AG04450 (cell line): Measurements from ENCODE around the gene SETD6. TPM values are rescaled to one million over a fixed set of nuclear protein-coding genes. Genes with fewer than 3 reads are reported as not detected.

Experiments
- CTCF ChIA-PET: fragments of 300-600, 350-600 bp; formaldehyde crosslinking; extraction: SDS; loops from one replicate; lab custom pipeline; 2022; ENCODE audit warnings: antibody characterized with exemption, inconsistent platforms; lab: Charles Lee
- POLR2A ChIA-PET: fragments of 350-600 bp; formaldehyde crosslinking; extraction: SDS; loops from one replicate; lab custom pipeline; 2021; ENCODE audit warnings: antibody characterized with exemption, inconsistent platforms; lab: Yijun Ruan, JAX
- DNase-seq: peaks from one replicate; pipeline ENCODE4 v3.0.0-alpha.2; 2011; ENCODE audit warnings: low read depth, low spot score
- H3K27ac ChIP-seq: one replicate; pipeline ENCODE4 v1.5.1; 2012; ENCODE audit warnings: low read depth, low read length, control low read depth
- H3K27me3 ChIP-seq: one replicate; pipeline ENCODE4 v1.6.0; 2012; ENCODE audit warnings: low read length; ENCODE audit not compliant: control insufficient read depth, insufficient read depth
- H3K4me3 ChIP-seq: 2 replicates; pipeline ENCODE4 v1.5.1; 2011; ENCODE audit warnings: mild to moderate bottlenecking, low read depth, low read length, control low read depth
- H3K9me3 ChIP-seq: 2 replicates; pipeline ENCODE4 v1.5.1; 2012; ENCODE audit warnings: low read length; ENCODE audit not compliant: control insufficient read depth, insufficient read depth
- polyA minus RNA-seq: library from RNA; depleted of rRNA, polyadenylated mRNA; stranded (reverse); fragments of >200 nt; gene quantifications from 2 replicates; pipeline ENCODE4 v1.2.3, GENCODE V29; 2011; rRNA and poly(A)+ RNA removed
- polyA plus RNA-seq: library from polyadenylated mRNA; depleted of rRNA; stranded (reverse); fragments of >200 nt; gene quantifications from 2 replicates; pipeline ENCODE4 v1.2.3, GENCODE V29; 2011; rRNA removed
- TF ChIP-seq, protein P1 (sequence below): IDR thresholded peaks from 2 replicates; pipeline ENCODE4 v1.5.1; 2011; ENCODE audit warnings: low read depth, low read length, control low read depth, inconsistent platforms

The SETD6 gene
- polyA plus RNA-seq (5.3 and 6.5 TPM in 2 replicates), polyA minus RNA-seq (4.9 TPM in 2 replicates)

DNA sequence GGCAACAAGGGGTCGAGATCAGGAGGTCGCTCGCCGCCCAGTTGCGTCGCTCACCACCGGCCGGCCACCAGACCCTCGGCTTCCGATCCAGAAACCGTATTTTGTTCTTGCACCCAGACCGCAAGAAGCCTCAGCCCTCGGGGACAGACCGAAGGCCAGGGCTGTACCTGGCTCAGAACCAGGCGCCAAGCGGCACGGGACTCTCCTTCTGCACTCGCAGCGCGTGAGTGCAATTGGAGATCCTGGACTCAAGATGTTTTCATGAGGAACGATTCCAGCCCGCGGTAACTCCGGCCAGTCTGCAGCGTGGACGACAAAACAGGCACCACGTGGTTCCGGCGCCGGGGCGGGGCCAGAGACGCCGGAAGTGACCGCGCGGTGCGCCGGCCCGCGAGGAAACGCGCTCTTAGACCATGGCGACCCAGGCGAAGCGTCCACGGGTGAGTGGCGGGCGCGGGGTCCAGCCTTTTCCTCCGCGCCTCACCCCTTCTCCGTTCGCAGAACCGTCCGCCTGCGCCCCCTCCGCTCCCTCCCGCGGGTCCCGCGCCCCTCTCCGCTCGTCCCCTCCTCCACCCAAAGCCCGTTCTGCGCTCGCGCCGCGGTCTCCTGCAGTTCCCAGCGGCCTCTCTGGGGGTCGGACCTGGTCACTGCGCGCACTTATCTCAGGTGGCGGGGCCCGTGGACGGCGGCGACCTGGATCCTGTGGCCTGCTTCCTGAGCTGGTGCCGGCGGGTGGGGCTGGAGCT lies at the start of gene SETD6:
Gene SETD6 (plus strand): TSS at position 393 of the 746 bp plus-strand sequence. CDS start 21 bp downstream, at position 414.
- Histone ChIP-seq H3K4me3 (peak within 1 kb of the TSS; percentile 76), H3K27me3 (no peaks in the 10 kb centered on the region), H3K9me3 (no peaks in the 10 kb centered on the region; the same call in 1 of the 2 replicates), H3K27ac (peak within 1 kb of the TSS; percentile 68)
- peak; percentile 72 for DNase-seq
- TF ChIP-seq, protein P1, sequence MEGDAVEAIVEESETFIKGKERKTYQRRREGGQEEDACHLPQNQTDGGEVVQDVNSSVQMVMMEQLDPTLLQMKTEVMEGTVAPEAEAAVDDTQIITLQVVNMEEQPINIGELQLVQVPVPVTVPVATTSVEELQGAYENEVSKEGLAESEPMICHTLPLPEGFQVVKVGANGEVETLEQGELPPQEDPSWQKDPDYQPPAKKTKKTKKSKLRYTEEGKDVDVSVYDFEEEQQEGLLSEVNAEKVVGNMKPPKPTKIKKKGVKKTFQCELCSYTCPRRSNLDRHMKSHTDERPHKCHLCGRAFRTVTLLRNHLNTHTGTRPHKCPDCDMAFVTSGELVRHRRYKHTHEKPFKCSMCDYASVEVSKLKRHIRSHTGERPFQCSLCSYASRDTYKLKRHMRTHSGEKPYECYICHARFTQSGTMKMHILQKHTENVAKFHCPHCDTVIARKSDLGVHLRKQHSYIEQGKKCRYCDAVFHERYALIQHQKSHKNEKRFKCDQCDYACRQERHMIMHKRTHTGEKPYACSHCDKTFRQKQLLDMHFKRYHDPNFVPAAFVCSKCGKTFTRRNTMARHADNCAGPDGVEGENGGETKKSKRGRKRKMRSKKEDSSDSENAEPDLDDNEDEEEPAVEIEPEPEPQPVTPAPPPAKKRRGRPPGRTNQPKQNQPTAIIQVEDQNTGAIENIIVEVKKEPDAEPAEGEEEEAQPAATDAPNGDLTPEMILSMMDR: no peak
- ChIA-PET POLR2A (interaction anchor here (1.2 kb wide), 1 partner anchor 15 kb away, joined by 3 read pairs; the partner anchor contains the start of gene NDRG4), CTCF (interaction anchor here (0.6 to 3.6 kb wide), 5 partner anchors 28 to 241 kb away, joined by 3 to 17 read pairs (median 9); no protein-coding TSS in a partner anchor)

GRCh38 chr16:58465817-58466216 lies 49.5 kb upstream of the SETD6 start:
- CTCF ChIA-PET: no interaction called here
- no peak for DNase-seq
- TF ChIP-seq, protein P1: no peak
- Histone ChIP-seq H3K27me3 (peaks cover 43% of the 10 kb centered on the region), H3K4me3 (no peak overlapping the region), H3K27ac (no peak overlapping the region), H3K9me3 (no peaks in the 10 kb centered on the region)
- POLR2A ChIA-PET: no interaction called here

- no peaks in the 10 kb centered on the region for H3K9me3 ChIP-seq
- ChIA-PET CTCF (no interaction called here), POLR2A (no interaction called here)
- no peak overlapping the region for H3K4me3 ChIP-seq
- DNase-seq: no peak
- TF ChIP-seq, protein P1: no peak
- H3K27ac ChIP-seq: no peak overlapping the region
- peaks cover 45% of the 10 kb centered on the region for H3K27me3 ChIP-seq
Observed at GRCh38 chr16:58466396-58466795, 48.9 kb upstream of the SETD6 start.

GRCh38 chr16:58467905-58468304 lies 47.4 kb upstream of the SETD6 start:
- Histone ChIP-seq H3K9me3 (no peaks in the 10 kb centered on the region), H3K4me3 (no peak overlapping the region), H3K27ac (no peak overlapping the region), H3K27me3 (peaks cover 52% of the 10 kb centered on the region)
- no peak for DNase-seq
- TF ChIP-seq, protein P1: no peak
- POLR2A ChIA-PET: no interaction called here
- CTCF ChIA-PET: no interaction called here
